Erythroblast (primary cell): ENCODE measurements around the gene CFDP1.

Experiments used
- GATA1 ChIP-seq: IDR thresholded peaks from 2 replicates; pipeline ENCODE4 v1.6.1; 2011; ENCODE audit warnings: low read depth, mild to moderate bottlenecking, control low read depth, low read length, moderate library complexity
- POLR2A ChIP-seq: IDR thresholded peaks from 2 replicates; pipeline ENCODE4 v1.6.1; 2011; ENCODE audit warnings: mild to moderate bottlenecking, low read length

GRCh38 chr16:75250809-75251279 is 182.5 kb downstream of the CFDP1 start:
- TF ChIP-seq POLR2A, result peak; percentile 1
- no peak for TF ChIP-seq GATA1
